HFF-Myc (cell line): ENCODE results near the gene DLG1.

ENCODE experiments used
- DNase-seq: peaks from one replicate; pipeline ENCODE4 v3.0.0-alpha.2; 2011; ENCODE audit warnings: low read depth; ENCODE audit errors: extremely low read depth
- H3K4me3 ChIP-seq: replicated peaks from 2 replicates; pipeline ENCODE4 v1.5.1; 2011; ENCODE audit warnings: low read depth, mild to moderate bottlenecking, control low read depth, low read length
- CTCF ChIP-seq: IDR thresholded peaks from 2 replicates; pipeline ENCODE4 v1.5.1; 2012; ENCODE audit warnings: mild to moderate bottlenecking, low read depth, low read length, control low read depth; ENCODE audit errors: missing control alignments

The DLG1 gene

DNA sequence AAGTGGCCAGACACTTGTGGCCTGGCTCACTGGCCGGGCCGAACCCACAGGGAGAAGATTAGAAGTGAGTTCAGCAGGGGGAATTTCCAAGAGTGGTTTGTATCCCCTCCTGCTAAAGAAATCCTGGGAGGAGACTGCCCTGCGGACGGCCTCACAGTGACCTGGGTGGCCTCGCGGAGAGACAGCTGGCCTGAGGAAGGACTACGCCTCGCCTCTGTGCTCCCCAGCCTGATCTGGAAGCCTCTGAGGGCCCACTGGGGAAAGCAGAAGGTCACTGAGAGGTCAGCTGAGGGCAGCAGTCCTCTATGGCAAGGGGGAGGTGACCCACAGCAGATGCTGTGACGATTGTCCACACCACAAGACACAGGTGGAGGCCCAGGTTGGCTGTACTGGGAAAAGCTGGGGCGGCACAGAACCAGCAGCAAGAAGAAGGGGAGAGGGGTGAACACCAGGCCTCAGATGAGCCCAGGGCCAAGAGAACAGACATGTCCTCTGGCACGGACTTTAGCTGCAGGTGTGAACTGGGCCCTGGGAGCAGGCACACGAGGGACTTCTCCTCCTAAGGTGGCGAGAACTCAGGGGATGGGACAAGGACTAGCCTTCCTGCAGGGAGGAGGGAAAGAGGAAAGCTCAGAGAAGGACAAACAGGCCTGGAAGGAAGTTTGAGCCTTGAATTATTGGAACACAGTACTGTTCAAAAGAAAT is 37.2 kb upstream of the DLG1 start:
- no peak for TF ChIP-seq CTCF
- H3K4me3 ChIP-seq = no peak overlapping the region
- no peak for DNase-seq

- no peak for TF ChIP-seq CTCF
- DNase-seq = no peak
- no peak overlapping the region for H3K4me3 ChIP-seq
Observed at GRCh38 chr3:197333901-197334639, 35.7 kb upstream of the DLG1 start.

- DNase-seq = no peak
- H3K4me3 ChIP-seq = no peak overlapping the region
- TF ChIP-seq CTCF = no peak
Observed at GRCh38 chr3:197331131-197331530, 32.7 kb upstream of the DLG1 start.

DNA sequence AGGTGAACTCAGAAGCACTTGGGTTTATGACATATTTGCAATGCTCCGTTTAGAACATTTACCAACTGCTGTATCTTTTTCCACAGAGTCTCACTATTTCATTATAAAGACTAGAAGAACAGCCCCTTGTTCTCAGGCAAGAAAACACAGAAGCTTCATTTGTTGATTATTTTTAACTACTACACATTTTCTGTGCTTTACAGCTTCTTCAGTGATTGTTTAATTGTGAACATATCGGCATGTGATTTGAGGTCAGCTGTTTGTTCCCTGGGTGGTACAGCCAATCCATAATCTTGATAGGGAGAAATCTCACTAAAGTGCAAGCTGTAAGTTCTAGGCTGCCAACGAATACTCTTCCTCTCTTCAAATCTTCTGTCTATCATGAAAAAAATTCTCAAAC is 31.0 kb upstream of the DLG1 start:
- no peak for DNase-seq
- H3K4me3 ChIP-seq = no peak overlapping the region
- no peak for TF ChIP-seq CTCF

- DNase-seq = no peak
- TF ChIP-seq CTCF = no peak
- H3K4me3 ChIP-seq = no peak overlapping the region
Observed at GRCh38 chr3:197328198-197328597, 29.8 kb upstream of the DLG1 start.

DNA sequence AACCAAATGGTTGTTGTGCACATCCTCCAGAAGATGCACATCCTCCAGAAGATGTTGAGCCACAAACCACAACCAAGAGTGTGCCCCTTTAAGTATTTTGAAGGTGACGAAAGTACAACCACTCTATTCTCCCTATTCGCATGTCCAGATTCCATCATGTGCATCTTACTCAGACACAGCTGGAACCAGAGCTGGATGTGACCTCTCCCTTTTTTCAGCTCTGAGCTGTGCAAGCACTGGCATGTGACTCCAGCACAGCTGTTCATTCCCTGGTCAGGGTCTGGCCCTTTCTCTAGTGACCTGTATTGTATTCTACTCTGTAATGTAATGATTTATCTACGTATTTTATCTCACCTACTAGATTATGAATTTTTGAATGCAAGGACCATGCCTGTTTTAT is 29.3 kb upstream of the DLG1 start:
- DNase-seq = no peak
- no peak overlapping the region for H3K4me3 ChIP-seq
- no peak for TF ChIP-seq CTCF
